B cell (primary cell): ENCODE results near the gene ELFN1. TPM values are rescaled to one million over a fixed set of nuclear protein-coding genes. Genes with fewer than 3 reads are reported as not detected.

Experiments
- ATAC-seq: fragments of 200-7000 bp; cut with Tn5 transposase; one replicate; pipeline ENCODE4 v1.10.0; 2021; ENCODE audit warnings: low read depth, mild to moderate bottlenecking, moderate number of reproducible peaks, moderate library complexity
- CTCF ChIA-PET: fragments of 350-600 bp; sonication (Branson Sonifier 250); formaldehyde crosslinking; loops from one replicate; lab custom pipeline; 2021; ENCODE audit warnings: antibody characterized with exemption, inconsistent platforms; lab: Charles Lee
- POLR2A ChIA-PET: fragments of 350-600 bp; sonication (Branson Sonifier 250); formaldehyde crosslinking; loops from one replicate; lab custom pipeline; 2021; ENCODE audit warnings: antibody characterized with exemption; lab: Charles Lee
- DNase-seq: peaks from one replicate; pipeline ENCODE4 v3.0.0; 2013
- H2AFZ ChIP-seq: 2 replicates; pipeline ENCODE4 v1.6.1; 2012; ENCODE audit warnings: mild to moderate bottlenecking, low read depth, low read length; ENCODE audit not compliant: insufficient read depth, poor library complexity, severe bottlenecking
- H3K27ac ChIP-seq, 2 donors: 1 replicate in 1 of 2; 2 replicates in 1 of 2; pipeline ENCODE4 v1.5.1; 2012 to 2013; ENCODE audit warnings: low read length in 2 of 2, mild to moderate bottlenecking in 2 of 2, moderate library complexity in 1 of 2
- H3K27me3 ChIP-seq, 4 experiments: fragments of 200-600 bp in 1 of 4; sonication (generic) in 1 of 4; replicated peaks in 1 of 4; 1 replicate in 2 of 4; 2 replicates in 2 of 4; pipeline versions ENCODE4 v1.6.1 to v1.7.0; 2013 to 2016; ENCODE audit warnings: low read length in 3 of 4, mild to moderate bottlenecking in 2 of 4, mixed read lengths in 1 of 4, moderate library complexity in 1 of 4; ENCODE audit not compliant: insufficient read depth in 4 of 4, control insufficient read depth in 3 of 4; ENCODE audit errors: control extremely low read depth in 1 of 4
- H3K36me3 ChIP-seq, 2 experiments: replicated peaks in 1 of 2; 1 replicate in 1 of 2; 2 replicates in 1 of 2; pipeline versions ENCODE4 v1.6.1 to v1.7.1; 2013; ENCODE audit warnings: low read length in 1 of 2; ENCODE audit not compliant: insufficient read depth in 2 of 2, control insufficient read depth in 1 of 2; ENCODE audit errors: control extremely low read depth in 1 of 2, extremely low read depth in 1 of 2
- H3K4me1 ChIP-seq, 2 donors: fragments of 200-600 bp in 1 of 2; sonication (generic) in 1 of 2; 1 replicate in 1 of 2; 2 replicates in 1 of 2; pipeline versions ENCODE4 v1.5.1 to v1.6.1; 2013 to 2017; ENCODE audit warnings: low read length in 2 of 2; ENCODE audit not compliant: control insufficient read depth in 2 of 2, insufficient read depth in 2 of 2
- H3K4me2 ChIP-seq: replicated peaks from 2 replicates; pipeline ENCODE3; 2012; ENCODE audit warnings: mild to moderate bottlenecking, low read depth, low read length; ENCODE audit not compliant: poor library complexity, severe bottlenecking
- H3K4me3 ChIP-seq, 5 experiments: fragments of 200-600 bp in 1 of 5; sonication (generic) in 1 of 5; 1 replicate in 3 of 5; 2 replicates in 2 of 5; pipeline versions ENCODE4 v1.5.1 to v1.7.0; 2011 to 2016; ENCODE audit warnings: low read length in 4 of 5, mild to moderate bottlenecking in 4 of 5, low read depth in 2 of 5, control low read depth in 1 of 5, moderate library complexity in 1 of 5; ENCODE audit not compliant: insufficient read depth in 1 of 5; ENCODE audit errors: control extremely low read depth in 1 of 5, extremely low read depth in 1 of 5
- H3K79me2 ChIP-seq: fragments of 200-600 bp; sonication (generic); one replicate; pipeline ENCODE4 v1.6.0; 2016; ENCODE audit warnings: low read length; ENCODE audit not compliant: control insufficient read depth, insufficient read depth
- H3K9ac ChIP-seq: fragments of 200-600 bp; sonication (generic); 2 replicates; pipeline ENCODE4 v1.6.1; 2017; ENCODE audit warnings: mild to moderate bottlenecking, low read length, moderate library complexity
- H3K9me3 ChIP-seq, 3 donors: one replicate each; pipeline versions ENCODE4 v1.6.1 to v1.7.1; 2013; ENCODE audit warnings: low read length in 2 of 3; ENCODE audit not compliant: control insufficient read depth in 2 of 3, insufficient read depth in 1 of 3; ENCODE audit errors: control extremely low read depth in 1 of 3
- H4K20me1 ChIP-seq: 2 replicates; pipeline ENCODE4 v1.6.0; 2012; ENCODE audit warnings: mild to moderate bottlenecking, low read length; ENCODE audit not compliant: insufficient read depth, control insufficient read depth, poor library complexity, severe bottlenecking
- H3K27ac Mint-ChIP-seq: one replicate; pipeline ENCODE4 v1.8.0; 2021; ENCODE audit warnings: mixed read lengths
- H3K27me3 Mint-ChIP-seq: one replicate; pipeline ENCODE4 v1.8.0; 2021; ENCODE audit warnings: mixed read lengths
- H3K4me1 Mint-ChIP-seq: one replicate; pipeline ENCODE4 v1.8.0; 2021; ENCODE audit warnings: mixed read lengths
- H3K4me3 Mint-ChIP-seq: one replicate; pipeline ENCODE4 v1.8.0; 2021; ENCODE audit warnings: mixed read lengths
- H3K9me3 Mint-ChIP-seq: one replicate; pipeline ENCODE4 v1.8.0; 2022; ENCODE audit warnings: mixed read lengths; ENCODE audit not compliant: insufficient read depth
- EZH2 ChIP-seq: IDR thresholded peaks from 2 replicates; pipeline ENCODE4 v1.6.1; 2012; ENCODE audit warnings: borderline replicate concordance, low read depth, mild to moderate bottlenecking, moderate library complexity, low read length; ENCODE audit not compliant: insufficient read depth, poor library complexity, severe bottlenecking
- WGBS: methylation state at CpG from one replicate; pipeline ENCODE4 v1.1.5; 2013; ENCODE audit warnings: missing lambda C conversion rate; ENCODE audit not compliant: insufficient coverage; 5-methylcytosine and 5-hydroxymethylcytosine counted together
- intact Hi-C: fragments of 100-400 bp; cut with micrococcal nuclease; formaldehyde crosslinking; loops from one replicate; pipeline ENCODE4 v1.10.0; 2022
- polyA plus RNA-seq: library from polyadenylated mRNA; depleted of rRNA; stranded (reverse); fragments of >200 nt; gene quantifications from 2 replicates; pipeline ENCODE4 v1.2.3, GENCODE V29; 2012
- total RNA-seq, 2 donors: library from RNA; stranded (reverse); fragments of 120-200 nt in 1 of 2; gene quantifications; 1 replicate in 1 of 2; 2 replicates in 1 of 2; pipeline versions ENCODE4 v1.2.3 to v1.2.4, GENCODE V29; 2013 to 2022
- TF ChIP-seq, protein P1 (sequence below): fragments of 200-600 bp; IDR thresholded peaks from one replicate; pipeline ENCODE4 v1.8.0; 2022; ENCODE audit warnings: antibody characterized with exemption, mild to moderate bottlenecking

The ELFN1 gene
- total and polyA plus RNA-seq, 2 donors (not counting 1 experiment from before 2014, with no cell fraction given) = 0.12 TPM; not detected in 1

DNA sequence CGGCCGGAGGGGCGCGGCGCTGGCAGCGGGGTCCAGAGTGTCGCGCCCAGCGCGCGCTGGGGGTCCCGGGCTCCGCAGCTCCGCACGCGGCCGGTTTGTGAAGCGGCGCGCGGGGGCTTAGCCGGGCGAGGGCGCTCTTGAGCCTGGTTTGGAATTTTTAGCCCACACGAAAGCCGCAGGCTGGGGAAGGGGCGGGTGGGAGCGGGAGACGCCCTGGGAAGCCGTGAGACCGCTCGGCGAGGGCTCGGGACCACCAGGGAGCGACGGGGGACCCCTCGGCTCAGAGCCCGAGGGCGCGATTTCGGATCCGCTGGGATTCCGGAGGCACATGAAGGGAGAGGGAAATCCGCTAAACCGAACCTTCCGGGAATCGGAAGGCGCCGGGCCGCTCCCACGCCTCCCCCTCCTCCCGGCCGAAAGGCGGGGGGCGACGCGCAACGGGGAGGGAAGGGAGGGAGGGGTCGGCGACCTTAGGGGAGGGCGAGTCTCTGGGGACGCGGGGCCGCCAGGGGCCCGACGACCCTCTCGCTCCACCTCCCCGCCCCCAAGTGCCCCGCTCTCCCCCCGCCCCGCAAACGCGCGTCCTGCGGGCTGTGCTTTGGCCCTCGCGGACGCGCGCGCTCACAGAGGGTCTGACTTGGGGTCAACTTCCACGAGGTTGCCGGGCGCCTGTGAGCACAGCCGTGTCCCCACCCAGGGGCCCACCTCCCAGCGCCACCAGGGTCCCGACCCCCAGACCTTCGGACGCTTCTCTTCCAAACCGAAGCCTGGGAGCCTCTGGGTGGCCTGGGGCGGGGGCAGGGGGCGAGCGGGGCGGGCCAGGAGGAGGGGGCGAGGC, 5.1 kb upstream of the ELFN1 start:
- Histone ChIP-seq H3K9me3 (peaks cover 0 to 20% (median 0%) of the 10 kb centered on the region in 3 donors), H3K9ac (peak overlapping the region; percentile 55), H3K79me2 (no peaks in the 10 kb centered on the region), H3K36me3 (no peaks in the 10 kb centered on the region), H2AFZ (no peak overlapping the region), H3K4me3 (peak overlapping the region; percentile 29 to 56 (median 48)), H4K20me1 (no peaks in the 10 kb centered on the region), H3K27ac (no peak overlapping the region), H3K4me2 (peak overlapping the region; percentile 96), H3K27me3 (peaks cover 0 to 62% (median 30%) of the 10 kb centered on the region in 4 experiments), H3K4me1 (peaks cover 45% of the 10 kb centered on the region in 2 donors)
- intact Hi-C loops = loop anchor here (10.0 kb wide), 1 partner anchor 680 kb away; no protein-coding TSS in a partner anchor
- TF ChIP-seq EZH2 = no peak
- TF ChIP-seq, protein P1, sequence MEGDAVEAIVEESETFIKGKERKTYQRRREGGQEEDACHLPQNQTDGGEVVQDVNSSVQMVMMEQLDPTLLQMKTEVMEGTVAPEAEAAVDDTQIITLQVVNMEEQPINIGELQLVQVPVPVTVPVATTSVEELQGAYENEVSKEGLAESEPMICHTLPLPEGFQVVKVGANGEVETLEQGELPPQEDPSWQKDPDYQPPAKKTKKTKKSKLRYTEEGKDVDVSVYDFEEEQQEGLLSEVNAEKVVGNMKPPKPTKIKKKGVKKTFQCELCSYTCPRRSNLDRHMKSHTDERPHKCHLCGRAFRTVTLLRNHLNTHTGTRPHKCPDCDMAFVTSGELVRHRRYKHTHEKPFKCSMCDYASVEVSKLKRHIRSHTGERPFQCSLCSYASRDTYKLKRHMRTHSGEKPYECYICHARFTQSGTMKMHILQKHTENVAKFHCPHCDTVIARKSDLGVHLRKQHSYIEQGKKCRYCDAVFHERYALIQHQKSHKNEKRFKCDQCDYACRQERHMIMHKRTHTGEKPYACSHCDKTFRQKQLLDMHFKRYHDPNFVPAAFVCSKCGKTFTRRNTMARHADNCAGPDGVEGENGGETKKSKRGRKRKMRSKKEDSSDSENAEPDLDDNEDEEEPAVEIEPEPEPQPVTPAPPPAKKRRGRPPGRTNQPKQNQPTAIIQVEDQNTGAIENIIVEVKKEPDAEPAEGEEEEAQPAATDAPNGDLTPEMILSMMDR = peak; percentile 70
- H3K9me3 Mint-ChIP-seq = peaks cover 2% of the 10 kb centered on the region
- H3K4me1 Mint-ChIP-seq = peaks cover 19% of the 10 kb centered on the region
- H3K27me3 Mint-ChIP-seq = peaks cover 45% of the 10 kb centered on the region
- no peak overlapping the region for H3K27ac Mint-ChIP-seq
- ChIA-PET POLR2A (interaction anchor here (0.5 kb wide), 1 partner anchor 836 kb away, joined by 3 read pairs; no protein-coding TSS in a partner anchor), CTCF (interaction anchor here (0.7 kb wide), 1 partner anchor 326 kb away, joined by 3 read pairs; no protein-coding TSS in a partner anchor)
- peak overlapping the region; percentile 34 for H3K4me3 Mint-ChIP-seq
- WGBS = 1% methylated on average over 75 of the region's 95 CpGs
- DNase-seq = peak; percentile 67
- ATAC-seq = peak; percentile 50
